Hindlimb muscle (tissue), 1 donor: Measurements from ENCODE around the gene PANX2. TPM values are rescaled to one million over a fixed set of nuclear protein-coding genes. Genes with fewer than 3 reads are reported as not detected.

Source experiments
- polyA plus RNA-seq: library from polyadenylated mRNA; unstranded; fragments of 120-200 nt; gene quantifications from one replicate; pipeline ENCODE4 v1.2.1, GENCODE V29; 2013; ENCODE audit not compliant: insufficient read length

PANX2 gene
- polyA plus RNA-seq, 1 donor, result 0.14 TPM

Other genes with a start within 250 kb of the PANX2 start
- 19.8 TPM for gene PIM3, start 210.0 kb upstream of the PANX2 start, polyA plus RNA-seq
- gene IL17REL, start 158.0 kb upstream of the PANX2 start, polyA plus RNA-seq, result not detected
- not detected for gene TTLL8, start 112.4 kb upstream of the PANX2 start, polyA plus RNA-seq
- gene MLC1, start 85.3 kb upstream of the PANX2 start, polyA plus RNA-seq, result 1.3 TPM
- 0.58 TPM for gene MOV10L1, start 80.7 kb upstream of the PANX2 start, polyA plus RNA-seq
- 23.3 TPM for gene TRABD, start 15.2 kb downstream of the PANX2 start, polyA plus RNA-seq
- 17.8 TPM for gene SELENOO, start 30.3 kb downstream of the PANX2 start, polyA plus RNA-seq
- 33.5 TPM for gene TUBGCP6, start 74.3 kb downstream of the PANX2 start, polyA plus RNA-seq
- 20.5 TPM for gene HDAC10, start 80.5 kb downstream of the PANX2 start, polyA plus RNA-seq
- 29.1 TPM for gene MAPK12, start 91.0 kb downstream of the PANX2 start, polyA plus RNA-seq
- gene MAPK11, start 99.6 kb downstream of the PANX2 start, polyA plus RNA-seq, result 7.4 TPM
- gene PLXNB2, start 136.9 kb downstream of the PANX2 start, polyA plus RNA-seq, result 109 TPM
- gene DENND6B, start 156.3 kb downstream of the PANX2 start, polyA plus RNA-seq, result 5.5 TPM
- 34.3 TPM for gene PPP6R2, start 172.6 kb downstream of the PANX2 start, polyA plus RNA-seq